Hepatocyte (in vitro differentiated cells): Measurements from ENCODE around the gene IL23R.

ENCODE experiments used
- CTCF ChIP-seq: fragments of 200-600 bp; sonication (generic); IDR thresholded peaks from 2 replicates; pipeline ENCODE4 v1.5.1; 2016; ENCODE audit warnings: antibody characterized with exemption, mild to moderate bottlenecking; ENCODE audit not compliant: poor library complexity
- EZH2 ChIP-seq: fragments of 200-600 bp; sonication (generic); IDR thresholded peaks from 2 replicates; pipeline ENCODE4 v1.6.1; 2016; ENCODE audit warnings: antibody characterized with exemption, mild to moderate bottlenecking, borderline replicate concordance
- EZH2phosphoT487 ChIP-seq: fragments of 200-600 bp; sonication (generic); IDR thresholded peaks from one replicate; pipeline ENCODE4 v1.6.1; 2018; ENCODE audit warnings: antibody characterized with exemption, mild to moderate bottlenecking, low read depth, moderate library complexity; ENCODE audit not compliant: unreplicated experiment, severe bottlenecking

GRCh38 chr1:67216401-67216800 is 50.1 kb downstream of the IL23R start:
- TF ChIP-seq CTCF (no peak), EZH2 (no peak), EZH2phosphoT487 (no peak)
